Adipose tissue (tissue), 3 donors: Measurements from ENCODE around the gene RBM47. TPM values are rescaled to one million over a fixed set of nuclear protein-coding genes. Genes with fewer than 3 reads are reported as not detected.
"Not testable (repeated sequence)": the region's sequence is repeated elsewhere in the genome, so short reads cannot be mapped to it uniquely, and the experiment has no call there.

Source experiments
- H3K27ac ChIP-seq: one replicate; pipeline ENCODE4 v1.5.1; 2013; ENCODE audit warnings: low read depth, low read length
- WGBS, 3 donors: extraction: QIAGEN DNeasy Blood & Tissue Kit; methylation state at CpG; one replicate each; pipeline ENCODE4 v1.1.7; 2013; 5-methylcytosine and 5-hydroxymethylcytosine counted together
- polyA plus RNA-seq, 3 donors: library from polyadenylated mRNA; stranded (reverse); fragments of 200-250 nt; gene quantifications; one replicate each; pipeline ENCODE4 v1.2.3, GENCODE V29; 2013
- donor health status: healthy with polysubstance abuse.
- donor health status: Bipolar disorder and iron deficiency.
- donor health status: healthy.

The RBM47 gene
- polyA plus RNA-seq, 3 donors: 8.9 to 15.5 (median 11.5) TPM

DNA sequence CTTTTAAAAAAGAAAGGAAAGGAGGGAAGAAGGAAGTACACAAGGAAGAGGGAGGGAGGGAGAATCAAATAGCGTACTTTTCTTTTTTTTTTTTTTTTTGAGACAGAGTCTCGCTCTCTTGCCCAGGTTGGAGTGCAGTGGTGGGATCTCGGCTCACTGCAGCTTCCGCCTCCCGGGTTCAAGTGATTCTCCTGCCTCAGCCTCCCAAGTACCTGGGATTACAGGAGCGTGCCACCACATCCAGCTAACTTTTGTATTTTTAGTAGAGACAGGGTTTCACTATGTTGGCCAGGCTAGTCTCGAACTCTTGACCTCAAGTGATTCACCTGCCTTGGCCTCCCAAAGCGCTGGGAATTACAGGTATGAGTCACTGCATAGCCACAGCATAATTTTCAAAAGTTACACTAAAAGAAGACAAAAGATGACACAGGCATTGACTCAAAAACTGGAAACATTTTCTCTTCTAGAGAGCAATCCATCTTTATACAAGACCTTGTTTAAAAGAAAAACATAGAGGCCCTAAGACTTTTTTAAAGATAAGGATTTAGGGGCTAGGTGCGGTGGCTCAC is 78.0 kb downstream of the RBM47 start:
- H3K27ac ChIP-seq: not testable (repeated sequence)
- 65 to 74% (median 70%) methylated on average over 7 to 9 of the region's 9 CpGs for WGBS, 3 donors

DNA sequence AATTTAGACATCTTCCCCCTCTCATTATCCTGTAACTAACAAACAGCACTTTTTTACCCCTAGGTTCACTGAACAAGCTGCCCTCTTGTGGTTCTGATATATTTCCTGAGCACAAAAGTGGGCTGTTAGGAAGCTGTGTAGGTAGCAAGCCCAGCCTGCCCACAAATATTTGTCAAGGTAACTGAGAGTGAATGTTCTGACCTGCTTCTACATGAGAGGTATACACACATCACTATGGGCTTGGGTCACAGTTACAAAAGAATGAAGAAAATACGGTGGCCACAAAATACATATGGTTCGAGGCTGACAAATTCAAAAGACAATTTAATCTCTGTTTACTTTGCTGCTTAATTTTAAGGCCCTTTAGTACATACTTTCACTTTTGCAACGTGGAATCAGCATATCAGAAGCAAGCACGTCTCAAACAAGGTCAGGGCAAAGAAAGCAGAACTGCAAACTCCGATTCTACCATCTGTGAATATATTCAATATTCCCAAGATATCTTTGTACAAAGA is 78.7 kb downstream of the RBM47 start:
- WGBS, 3 donors: 4 to 9% (median 5%) methylated on average over 5 of the region's 5 CpGs
- no peak overlapping the region for H3K27ac ChIP-seq

DNA sequence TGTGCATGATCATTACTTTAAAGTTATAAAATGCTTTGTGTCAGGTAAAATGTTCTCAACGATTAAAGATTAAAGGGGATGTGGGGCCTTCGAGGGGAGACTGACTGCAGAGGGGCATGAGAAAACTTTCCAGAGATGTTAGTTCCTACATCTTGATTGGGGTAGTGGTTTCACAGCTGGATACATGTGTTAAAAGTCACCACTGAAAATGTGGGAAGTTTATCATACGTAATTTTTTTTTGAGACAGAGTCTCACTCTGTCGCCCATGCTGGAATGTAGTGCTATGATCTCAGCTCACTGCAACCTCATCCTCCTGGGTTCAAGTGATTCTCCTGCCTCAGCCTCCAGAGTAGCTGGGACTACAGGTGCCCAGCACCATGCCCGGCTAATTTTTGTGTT is 79.5 kb downstream of the RBM47 start:
- 60 to 66% (median 65%) methylated on average over 5 of the region's 5 CpGs for WGBS, 3 donors
- no peak overlapping the region for H3K27ac ChIP-seq

DNA sequence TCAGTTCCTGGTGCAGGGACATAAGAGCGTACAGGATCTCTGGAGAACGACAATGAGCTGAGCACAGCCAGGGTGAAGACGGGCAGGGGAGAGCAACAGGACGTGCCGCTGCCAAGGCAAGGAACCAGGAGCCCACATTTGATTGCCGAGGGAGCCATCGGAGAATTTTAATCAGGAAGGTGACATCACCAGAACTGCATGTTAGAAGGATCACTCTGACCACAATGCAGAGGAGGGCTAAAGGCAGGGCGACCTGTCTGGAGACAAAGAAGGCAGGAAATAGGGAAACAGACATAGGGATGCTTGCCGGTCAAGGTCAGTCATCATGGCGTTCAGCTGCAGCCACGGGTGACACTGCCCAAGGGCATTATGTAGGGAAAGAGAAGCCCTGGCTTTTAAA is 81.4 kb downstream of the RBM47 start:
- no peak overlapping the region for H3K27ac ChIP-seq

DNA sequence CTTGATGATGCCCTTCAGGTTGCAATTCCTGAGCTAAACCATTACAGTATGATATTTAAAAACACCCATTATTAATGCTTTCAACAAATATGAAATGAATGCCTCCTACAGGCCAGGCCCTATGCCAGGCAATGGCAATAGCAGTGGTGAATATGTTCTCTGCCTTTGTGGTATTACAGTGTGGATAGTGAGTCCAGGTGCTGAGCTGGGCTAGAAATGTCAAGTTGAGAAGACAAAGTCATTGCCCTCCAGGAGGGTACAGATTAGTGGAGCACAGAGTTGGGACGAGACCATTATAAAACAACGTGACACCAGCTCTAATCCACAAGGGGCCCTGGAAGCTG is 81.9 kb downstream of the RBM47 start:
- 87 to 95% (median 94%) methylated on average over 2 of the region's 2 CpGs for WGBS, 3 donors
- no peak overlapping the region for H3K27ac ChIP-seq

More for the DNA sequence above, 81.4 kb downstream of the RBM47 start:
- WGBS, 3 donors: 68 to 84% (median 80%) methylated on average over 11 of the region's 11 CpGs

DNA sequence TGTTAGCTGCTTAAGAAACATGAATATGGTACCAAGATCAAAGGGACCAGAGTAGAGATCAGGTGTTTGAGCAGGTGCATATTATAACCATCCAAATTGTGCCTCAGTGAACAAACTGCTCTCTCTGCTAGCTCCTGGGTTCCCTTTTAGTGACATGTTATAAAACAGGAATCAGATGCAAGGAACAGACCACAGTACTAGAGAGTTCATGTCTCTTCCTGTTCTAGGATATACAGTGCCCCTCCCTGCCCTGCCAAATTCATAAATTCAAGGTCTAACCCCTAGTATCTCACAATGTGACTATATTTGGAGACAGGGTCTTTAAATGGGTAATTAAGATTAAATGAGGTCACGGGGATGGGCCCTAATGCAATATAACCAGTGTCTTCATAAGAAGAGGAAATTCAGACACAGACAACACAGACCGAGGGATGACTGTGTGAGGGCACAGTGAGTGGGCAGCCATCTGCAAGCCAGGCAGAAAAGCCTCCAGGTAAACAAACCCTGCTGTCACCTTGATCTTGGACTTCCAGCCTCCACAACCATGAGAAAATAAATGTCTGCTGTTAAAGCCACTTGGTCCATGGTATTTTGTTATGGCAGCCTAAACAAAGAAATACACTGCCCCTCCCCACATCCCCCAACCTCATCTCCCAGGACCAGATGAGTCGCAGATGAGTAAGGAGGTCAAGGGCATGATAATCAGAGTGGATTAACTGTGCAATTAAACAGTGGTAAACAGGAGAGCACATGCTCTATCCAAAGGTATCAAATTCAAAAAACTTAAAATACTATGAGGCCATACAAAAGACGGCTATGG is 82.5 kb downstream of the RBM47 start:
- WGBS, 3 donors: 73 to 83% (median 82%) methylated on average over 4 of the region's 4 CpGs
- no peak overlapping the region for H3K27ac ChIP-seq

DNA sequence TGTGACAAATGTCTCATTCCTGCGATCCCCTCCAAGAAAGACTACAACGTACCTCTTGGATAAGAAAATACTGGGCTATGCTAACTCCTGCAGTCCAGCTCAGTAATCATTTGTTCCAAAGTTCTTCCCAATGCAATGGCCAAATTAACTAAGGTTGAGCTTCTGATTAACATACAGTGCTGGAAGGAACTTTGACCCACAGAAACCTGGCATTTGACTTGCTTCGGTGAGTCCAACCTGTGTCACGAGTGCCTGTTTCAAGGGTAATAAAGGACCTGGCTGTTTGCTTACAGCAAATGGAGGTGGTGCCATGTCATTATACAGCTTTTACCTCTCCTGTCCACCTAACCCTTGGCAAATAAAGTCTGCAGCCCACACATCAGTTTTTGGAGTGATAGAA is 83.2 kb downstream of the RBM47 start:
- WGBS, 3 donors: 31 to 96% (median 94%) methylated on average over 4 of the region's 4 CpGs

DNA sequence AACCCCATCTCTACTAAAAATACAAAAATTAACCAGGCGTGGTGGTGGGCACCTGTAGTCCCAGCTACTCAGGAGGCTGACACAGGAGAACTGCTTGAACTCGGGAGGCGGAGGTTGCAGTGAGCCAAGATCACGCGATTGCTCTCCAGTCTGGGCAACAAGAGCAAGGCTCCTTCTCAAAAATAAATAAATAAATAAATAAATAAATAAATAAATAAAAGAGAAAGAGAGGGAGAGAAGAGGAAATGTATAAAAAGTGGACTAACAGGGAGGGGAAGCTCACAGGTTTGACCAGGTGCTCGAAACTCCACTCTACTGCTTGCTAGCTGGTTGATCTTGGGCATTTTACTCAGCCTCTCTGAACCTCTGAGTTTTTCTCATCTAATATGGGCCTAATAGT is 84.2 kb downstream of the RBM47 start:
- WGBS, 3 donors: 96 to 97% (median 96%) methylated on average over 6 of the region's 6 CpGs
- not testable (repeated sequence) for H3K27ac ChIP-seq

More for the DNA sequence above, 83.2 kb downstream of the RBM47 start:
- no peak overlapping the region for H3K27ac ChIP-seq

DNA sequence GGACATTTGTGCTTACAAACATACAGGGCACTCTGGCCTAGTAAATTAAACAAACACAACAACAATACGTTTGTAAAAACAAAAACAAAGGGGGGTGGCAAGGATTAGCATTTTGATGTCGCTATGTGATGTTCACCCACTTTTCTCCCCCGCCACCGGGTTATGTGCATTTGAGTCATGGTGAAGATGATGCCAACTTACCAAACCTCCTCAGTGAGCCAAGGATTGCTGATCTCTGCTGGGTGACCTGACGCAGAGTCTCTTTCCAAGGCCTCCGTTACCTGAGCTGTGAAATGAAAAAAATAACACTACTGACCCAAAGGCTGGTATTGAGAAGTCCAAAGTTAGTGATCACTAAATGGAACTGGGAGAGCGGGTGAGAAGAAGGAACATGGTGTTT is 85.4 kb downstream of the RBM47 start:
- 92 to 93% (median 93%) methylated on average over 7 of the region's 7 CpGs for WGBS, 3 donors

DNA sequence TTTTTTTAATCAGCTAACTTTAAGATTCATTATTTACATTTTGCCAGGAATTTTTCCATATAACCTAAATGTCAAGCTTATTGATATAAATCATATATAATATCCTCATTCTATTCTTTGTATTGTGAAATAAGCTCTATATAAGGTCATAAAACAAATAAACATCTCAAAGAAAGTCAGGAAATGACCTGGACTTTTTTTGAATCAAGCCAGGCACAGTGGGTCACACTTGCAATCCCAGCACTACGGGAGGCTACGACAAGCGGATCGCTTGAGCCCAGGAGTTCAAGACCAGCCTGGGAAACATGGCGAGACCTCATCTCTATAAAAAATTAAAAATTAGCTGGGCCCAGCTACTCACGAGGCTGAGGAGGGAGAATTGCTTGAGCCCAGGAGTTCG is 88.9 kb downstream of the RBM47 start:
- H3K27ac ChIP-seq: no peak overlapping the region
- WGBS, 3 donors: 88 to 94% (median 89%) methylated on average over 7 of the region's 7 CpGs

More for the DNA sequence above, 85.4 kb downstream of the RBM47 start:
- H3K27ac ChIP-seq: no peak overlapping the region

DNA sequence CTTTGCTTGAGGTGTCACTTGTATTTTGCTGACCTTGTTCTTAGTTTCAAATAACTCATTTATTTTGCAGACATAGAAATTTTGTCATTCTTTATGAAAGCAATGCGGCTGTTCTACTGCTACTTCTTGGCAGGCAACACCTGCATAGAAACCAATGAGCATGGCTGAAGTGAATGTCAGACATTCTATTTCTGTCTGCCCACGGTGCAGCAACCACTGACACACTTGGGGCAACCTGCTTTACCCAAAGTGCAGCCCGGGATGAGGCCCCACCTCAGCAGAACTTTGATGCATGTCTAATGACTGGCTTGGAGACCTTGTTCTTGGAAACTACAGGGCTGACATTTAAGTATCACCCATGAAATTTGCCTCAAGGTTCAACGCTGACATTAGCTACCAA is 93.6 kb downstream of the RBM47 start:
- H3K27ac ChIP-seq: no peak overlapping the region
- 85 to 90% (median 85%) methylated on average over 4 of the region's 4 CpGs for WGBS, 3 donors

DNA sequence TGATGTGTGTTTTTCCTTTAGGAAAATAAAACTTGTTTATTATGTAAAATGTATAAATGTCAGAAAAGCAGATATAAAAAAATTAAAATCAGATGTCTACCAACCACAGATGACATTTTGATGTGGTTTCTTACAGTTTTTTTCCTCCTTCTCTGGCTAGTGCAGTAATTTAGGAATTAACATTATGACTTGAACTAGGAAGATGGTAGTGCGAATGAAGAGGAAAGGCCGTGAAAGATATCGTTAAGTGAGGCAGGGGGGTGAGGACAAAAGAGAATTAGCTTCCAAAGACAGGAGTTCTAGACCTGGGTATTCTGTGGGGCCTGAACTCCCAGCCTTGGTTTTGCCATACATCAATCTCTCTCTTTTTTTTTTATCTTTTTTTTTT is 98.0 kb downstream of the RBM47 start:
- 85 to 98% (median 92%) methylated on average over 3 of the region's 3 CpGs for WGBS, 3 donors
- no peak overlapping the region for H3K27ac ChIP-seq

DNA sequence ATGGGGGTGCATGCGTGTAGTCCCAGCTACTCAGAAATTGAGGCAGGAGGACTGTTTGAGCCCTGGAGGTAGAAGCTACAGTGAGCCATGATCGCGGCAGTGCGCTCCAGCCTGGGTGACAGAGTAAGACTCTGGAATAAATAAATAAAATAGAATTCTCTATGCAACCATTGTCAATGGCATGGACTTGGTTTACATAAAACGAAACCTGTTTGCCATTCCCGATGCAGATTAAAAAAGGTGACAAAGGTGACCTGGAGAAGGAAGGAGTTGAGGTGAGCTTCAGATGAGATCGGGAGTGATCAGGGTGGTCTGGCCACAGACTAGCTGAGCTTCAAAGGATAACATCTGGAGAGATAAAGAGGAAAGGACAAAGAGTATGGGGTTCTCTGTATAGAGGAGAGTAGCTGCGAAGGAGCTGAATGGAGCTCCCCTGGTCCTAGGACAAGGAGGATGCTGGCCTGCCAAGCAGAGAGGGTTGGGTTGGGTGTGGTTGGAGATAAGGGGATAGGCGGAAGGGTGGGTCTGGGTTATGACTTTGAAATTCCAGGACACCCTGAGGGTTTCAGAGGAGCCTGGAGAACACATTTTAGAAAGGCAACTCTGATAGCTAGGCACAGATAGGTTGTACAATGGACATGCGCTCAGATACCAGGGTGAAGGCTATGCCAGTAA is 98.6 kb downstream of the RBM47 start:
- H3K27ac ChIP-seq: no peak overlapping the region
- 87 to 90% (median 87%) methylated on average over 10 of the region's 10 CpGs for WGBS, 3 donors

DNA sequence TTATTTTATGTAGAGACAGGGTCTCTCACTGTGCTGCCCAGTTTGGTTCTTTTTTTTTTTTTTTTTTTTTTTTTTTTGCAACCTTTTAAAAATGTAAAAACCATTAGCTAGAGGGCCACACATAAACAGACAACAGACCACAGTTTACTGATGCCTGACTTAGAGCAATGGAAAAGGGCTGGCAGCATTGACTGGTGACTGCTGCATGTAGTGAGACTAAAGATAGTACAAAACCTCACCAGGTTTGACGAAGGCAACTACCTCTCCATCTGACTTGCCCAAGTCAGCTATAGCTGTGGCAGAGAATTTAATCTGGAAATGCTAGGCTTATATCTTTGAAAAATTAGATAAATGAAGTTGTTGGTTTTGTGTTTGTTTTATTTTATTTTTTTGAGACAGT is 102.9 kb downstream of the RBM47 start:
- 83 to 96% (median 88%) methylated on average over 1 of the region's 1 CpG for WGBS, 3 donors
- H3K27ac ChIP-seq: no peak overlapping the region

DNA sequence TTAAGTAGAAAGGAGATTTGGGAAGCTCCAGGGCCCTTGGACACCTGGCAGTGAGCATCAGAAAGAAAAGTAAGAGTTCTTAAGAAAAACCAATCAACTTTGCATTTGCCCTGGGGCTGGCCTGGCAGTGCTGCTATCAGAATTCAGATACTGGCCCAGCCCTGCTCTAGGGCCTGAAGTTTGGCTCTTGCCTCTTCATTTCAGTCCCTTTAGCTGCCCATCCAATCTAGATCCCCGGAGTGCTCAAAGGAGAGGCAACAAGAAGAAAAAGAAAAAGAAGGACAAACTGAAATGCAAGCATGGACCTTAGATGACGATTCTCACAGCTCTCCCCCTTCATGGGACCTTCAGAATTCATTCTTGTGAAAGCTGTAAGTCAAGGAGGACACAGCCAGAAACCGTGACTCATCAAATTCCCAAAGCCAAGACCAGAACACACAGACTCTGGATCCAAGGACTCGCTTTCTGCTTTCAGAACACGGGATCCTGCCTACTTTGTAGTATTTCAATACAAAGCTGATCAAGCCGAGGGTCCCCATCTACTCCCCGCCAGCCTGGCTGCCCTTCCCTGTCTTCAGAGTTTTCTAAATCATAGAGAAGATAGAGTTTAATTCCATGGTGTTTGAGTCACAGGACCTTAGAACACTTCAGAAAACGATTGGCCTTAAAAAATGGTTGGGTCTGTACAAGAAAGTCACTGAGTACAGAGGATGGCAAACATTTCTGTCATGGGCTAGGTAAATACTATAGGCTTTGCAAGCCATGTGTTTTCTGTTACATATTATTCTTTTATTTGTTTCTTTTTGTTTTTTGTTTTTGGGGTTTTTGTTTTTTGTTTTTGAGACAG is 103.7 kb downstream of the RBM47 start:
- H3K27ac ChIP-seq: no peak overlapping the region
- 44 to 62% (median 56%) methylated on average over 8 of the region's 8 CpGs for WGBS, 3 donors

DNA sequence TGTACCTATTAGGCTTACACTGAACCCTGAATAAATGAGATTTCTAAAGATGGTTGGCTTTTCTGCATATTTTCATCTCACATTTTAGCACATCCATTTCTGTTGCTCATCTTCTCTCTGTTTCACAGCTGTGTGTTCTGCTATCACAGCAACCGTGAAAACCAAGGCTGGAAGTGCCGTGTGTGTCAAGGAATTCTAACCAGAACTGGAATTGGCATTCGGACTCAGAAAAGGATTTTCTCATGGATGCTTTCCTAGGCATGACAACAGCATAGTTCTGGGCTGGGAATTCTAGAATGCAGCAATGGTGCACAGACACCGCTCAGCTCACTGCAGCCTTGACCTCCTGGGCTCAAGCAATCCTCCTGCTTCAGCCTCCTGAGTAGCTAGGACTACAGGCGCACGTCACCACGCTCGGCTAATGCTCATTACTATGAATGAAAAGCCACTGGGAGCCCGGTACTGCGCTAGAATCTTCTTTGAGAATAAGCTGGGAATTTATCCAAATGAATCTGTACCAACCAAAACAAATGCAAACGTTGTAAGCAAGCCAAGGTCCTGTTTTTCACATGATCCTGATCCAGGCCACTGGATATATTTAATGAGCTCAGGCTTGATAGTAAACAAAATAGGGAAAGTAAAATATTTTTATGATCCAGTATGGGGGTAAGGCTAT is 105.2 kb downstream of the RBM47 start:
- H3K27ac ChIP-seq: no peak overlapping the region
- WGBS, 3 donors: 62 to 81% (median 64%) methylated on average over 11 of the region's 11 CpGs

DNA sequence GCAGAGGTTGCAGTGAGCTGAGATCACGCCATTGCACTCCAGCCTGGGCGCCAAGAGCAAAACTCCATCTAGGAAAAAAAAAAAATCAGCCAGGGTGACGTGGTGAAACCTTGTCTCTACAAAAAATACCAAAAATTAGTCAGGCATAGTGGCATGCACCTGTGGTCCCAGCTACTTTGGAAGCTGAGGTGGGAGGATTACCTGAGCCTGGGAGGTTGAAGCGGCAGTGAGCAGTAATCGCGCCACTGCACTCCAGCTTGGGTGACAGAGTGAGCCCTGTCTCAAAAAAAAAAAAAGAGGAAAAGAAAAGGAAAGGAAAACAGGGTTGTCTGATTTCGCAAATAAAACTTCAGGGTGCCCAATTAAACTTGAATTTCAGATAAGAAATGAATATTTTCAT is 106.1 kb downstream of the RBM47 start:
- H3K27ac ChIP-seq: no peak overlapping the region
- WGBS, 3 donors: 82 to 94% (median 92%) methylated on average over 7 of the region's 7 CpGs

DNA sequence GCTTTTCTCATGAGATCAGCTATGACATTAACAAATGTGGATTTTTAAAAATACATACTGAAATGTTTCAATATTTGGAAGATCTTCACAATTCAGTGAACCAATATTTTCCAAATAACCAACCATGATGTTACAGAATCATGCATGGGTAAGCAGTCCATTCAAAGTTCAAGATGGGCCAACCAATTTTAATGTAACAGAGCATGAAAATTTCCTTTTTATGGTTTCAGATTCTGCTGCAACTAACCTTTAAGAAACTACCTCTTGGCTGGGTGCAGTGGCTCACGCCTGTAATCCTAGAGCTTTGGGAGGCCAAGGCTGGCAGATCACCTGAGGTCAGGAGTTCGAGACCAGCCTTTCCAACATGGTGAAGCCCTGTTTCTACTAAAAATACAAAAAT is 107.7 kb downstream of the RBM47 start:
- 88 to 93% (median 92%) methylated on average over 2 of the region's 2 CpGs for WGBS, 3 donors
- H3K27ac ChIP-seq: no peak overlapping the region
